NCI-H1105 (cell line): ENCODE results near the gene NFIX.

Experiments used
- DNase-seq: peaks from one replicate; lab custom pipeline; 2025; lab: John Stamatoyannopoulos, UW

NFIX gene

DNA sequence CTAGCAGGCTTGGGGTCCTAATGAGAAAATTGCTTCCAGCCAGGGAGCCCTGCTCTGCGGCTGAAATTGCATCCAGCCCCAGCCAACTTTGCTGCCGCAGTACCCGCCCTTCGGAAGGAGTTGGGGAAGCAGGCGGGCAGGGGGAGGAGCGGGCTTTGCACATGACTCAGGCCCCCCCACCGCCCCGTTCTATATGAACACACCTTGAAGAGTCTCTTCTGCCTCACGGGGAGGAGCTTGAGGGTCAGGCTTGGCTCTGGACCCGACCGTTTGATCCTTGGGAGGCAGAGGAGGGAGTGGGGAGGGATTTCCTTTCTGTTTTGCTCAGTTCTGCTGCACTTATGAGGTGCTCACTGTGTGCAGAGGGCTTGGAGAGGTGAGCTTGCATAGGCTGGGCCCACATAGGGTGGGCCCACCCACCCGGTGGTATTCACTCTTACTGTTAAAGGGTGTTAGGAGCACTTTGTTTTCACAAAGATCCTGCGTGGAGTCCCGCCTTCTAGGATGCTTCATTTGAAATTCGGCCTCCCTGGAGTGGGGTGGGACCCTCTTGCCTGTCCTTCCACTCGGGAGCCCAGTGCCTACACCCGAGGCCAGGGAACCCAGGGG is 60.9 kb downstream of the NFIX start:
- no peak for DNase-seq

- peak; percentile 82 for DNase-seq
These were observed 61.9 kb downstream of the NFIX start for GRCh38 chr19:13057147-13057572.

DNA sequence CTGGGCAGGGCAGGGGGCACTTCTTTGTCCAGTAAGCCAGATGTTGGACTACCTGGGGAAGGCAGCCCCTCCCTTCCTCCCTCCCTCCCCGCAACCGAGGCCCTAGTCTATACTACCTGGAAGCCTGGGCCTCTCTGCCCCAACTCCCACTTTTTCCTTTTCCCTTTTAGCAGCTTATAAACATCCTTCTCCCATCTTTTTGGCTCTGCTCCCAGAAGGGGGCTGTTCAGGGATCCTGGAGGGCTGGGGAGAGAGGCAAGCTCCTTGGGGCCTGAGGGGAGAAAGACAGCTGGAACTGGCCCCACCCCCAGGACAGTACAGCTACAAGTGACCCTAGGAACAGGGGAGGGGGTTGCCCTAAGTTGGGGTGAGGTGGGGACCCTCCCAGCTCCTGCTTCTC is 62.5 kb downstream of the NFIX start:
- DNase-seq = no peak

DNA sequence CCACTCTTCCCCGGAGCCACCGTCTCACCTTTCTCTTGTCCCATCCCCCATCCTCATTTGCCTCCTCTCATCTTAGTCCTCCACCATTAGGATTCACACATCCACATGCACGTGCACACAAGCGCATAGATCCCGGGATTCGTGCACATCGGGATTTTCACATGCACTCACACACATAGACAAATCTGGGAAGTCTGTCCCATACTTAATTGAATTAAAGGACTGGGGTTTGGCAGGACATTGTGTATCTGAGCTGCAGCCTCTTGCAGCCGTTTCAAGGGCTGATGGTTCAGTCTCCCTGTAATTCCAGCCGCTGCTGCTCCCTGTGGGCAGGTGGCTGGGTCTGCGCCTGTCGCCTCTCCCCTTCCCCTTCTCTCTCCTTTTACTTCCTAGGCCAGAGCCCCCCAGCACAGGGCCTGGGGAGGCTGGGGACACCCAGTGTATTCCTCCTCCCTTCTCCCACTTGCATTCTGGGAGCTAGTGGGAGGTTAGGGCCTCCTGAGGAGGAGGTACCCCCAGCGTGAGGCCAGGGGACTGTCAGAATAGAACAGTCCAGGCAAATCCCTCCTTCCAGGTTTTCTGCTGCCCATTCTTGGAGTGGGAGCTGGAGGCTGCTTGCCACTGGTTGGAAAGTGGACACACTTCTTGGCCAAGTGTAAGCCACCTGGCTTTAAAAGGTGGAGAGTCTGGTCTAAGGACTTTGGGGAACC is 63.8 kb downstream of the NFIX start:
- DNase-seq = no peak

GRCh38 chr19:13060233-13060963 is 65.1 kb downstream of the NFIX start:
- DNase-seq = no peak

- peak; percentile 83 for DNase-seq
These were observed 66.0 kb downstream of the NFIX start for GRCh38 chr19:13060964-13061927.

GRCh38 chr19:13062317-13062716 is 67.0 kb downstream of the NFIX start:
- no peak for DNase-seq

GRCh38 chr19:13063461-13064091 is 68.3 kb downstream of the NFIX start:
- DNase-seq = no peak

GRCh38 chr19:13064092-13064489 is 68.8 kb downstream of the NFIX start:
- DNase-seq = no peak

- DNase-seq = no peak
These were observed 71.0 kb downstream of the NFIX start for GRCh38 chr19:13066226-13066625.

GRCh38 chr19:13066933-13067807 is 71.9 kb downstream of the NFIX start:
- no peak for DNase-seq

- DNase-seq = no peak
These were observed 73.0 kb downstream of the NFIX start for GRCh38 chr19:13068085-13068846.

GRCh38 chr19:13069415-13070359 is 74.4 kb downstream of the NFIX start:
- no peak for DNase-seq

DNA sequence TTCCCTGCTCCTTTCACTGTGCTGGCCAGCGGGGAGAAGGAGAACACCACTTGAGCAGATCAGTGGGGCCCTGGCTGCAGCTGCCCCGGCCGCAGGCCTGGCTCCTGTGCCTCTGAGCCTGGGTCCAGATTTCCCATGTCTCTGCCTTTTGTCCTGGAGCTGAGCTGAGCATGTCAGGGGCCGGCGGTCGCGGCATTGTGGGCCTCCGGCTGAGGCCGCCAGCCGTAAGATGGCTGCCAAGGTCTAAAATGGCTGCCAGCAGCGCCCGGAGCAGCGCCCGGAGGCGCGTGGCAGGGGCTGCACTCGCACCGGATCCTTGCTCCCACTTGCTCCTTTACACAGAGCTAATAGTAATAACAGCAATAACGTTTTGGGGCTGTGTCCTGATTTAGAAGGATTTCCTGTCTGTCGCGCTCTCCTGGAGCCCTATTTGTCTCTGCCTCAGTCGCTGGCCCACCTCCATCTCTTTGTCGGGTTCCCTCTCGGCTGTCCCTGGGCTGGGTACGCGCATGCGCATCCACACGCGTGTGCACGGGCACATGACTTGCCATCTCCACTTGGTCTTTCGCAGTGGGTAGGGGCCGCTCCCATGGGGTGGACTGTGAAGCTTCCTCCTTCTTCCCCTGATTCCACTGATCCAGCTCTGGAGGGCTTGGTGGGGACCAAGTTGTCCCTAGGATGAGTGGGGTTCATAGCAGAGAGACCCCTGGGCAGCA is 75.3 kb downstream of the NFIX start:
- no peak for DNase-seq

- DNase-seq = no peak
These were observed 76.3 kb downstream of the NFIX start for GRCh38 chr19:13071444-13072187.

DNA sequence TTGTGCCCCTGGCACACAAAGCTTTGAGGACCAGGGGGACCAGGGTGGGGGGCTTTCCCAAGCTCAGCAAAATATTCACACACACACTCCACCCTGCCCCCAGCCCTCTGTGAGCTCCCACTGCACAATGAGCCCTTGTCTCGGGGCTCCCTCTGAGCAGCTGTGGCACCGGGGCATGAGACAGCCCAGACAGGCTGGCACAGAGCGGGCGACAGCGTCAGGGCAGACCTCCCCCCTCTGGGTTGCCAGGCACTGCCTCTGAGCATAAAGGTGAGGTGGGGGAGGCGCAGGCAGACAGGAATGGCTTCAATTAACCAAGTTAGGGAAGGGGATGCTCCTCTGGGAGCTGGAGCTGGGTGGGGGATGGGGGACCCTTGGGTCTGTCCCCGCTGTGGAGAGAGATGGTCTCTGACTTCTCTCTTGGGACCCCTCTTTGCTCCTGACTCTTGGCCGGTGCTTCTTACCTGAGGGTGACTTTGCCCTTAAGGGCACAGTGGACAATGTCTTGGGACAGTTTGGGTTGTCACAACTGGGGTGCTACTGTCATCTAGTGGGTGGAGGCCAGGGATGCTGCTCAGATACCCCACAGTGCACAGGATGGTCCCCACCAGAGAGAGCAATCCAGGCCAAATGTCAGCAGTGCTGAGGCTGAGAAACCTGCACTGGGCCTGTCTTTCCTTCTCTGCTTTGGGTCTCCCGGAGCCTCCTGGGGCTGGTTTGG is 77.1 kb downstream of the NFIX start:
- peak; percentile 39 for DNase-seq

GRCh38 chr19:13073263-13073662 is 78.0 kb downstream of the NFIX start:
- DNase-seq = no peak
